ENCODE results near the gene DMXL1.

DNA sequence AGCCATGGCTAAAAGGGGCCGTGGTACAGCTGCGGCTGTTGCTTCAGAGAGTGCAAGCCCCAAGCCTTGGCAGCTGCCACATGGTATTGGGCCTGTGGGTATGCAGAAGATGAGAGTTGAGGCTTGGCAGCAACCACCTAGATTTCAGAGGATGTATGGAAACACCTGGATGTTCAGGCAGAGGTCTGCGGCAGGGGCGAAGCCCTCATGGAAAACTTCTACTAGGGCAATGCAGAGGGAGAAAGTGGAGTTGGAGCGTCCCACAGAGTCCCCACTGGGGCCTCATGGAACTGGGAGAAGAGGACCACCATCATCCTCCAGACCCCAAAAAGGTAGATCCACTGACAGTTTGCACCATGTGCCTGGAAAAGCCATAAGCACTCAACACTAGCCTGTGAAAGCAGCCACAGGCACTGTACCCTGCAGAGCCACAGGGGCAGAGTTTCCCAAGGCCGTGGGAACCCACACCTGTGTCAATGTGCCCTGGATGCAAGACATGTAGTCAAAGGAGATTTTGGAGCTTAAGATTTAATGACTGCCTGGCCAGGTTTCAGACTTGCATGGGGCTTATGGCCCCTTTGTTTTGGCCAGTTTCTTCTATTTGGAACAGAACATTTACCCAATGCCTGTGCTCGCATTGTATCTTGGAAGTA is 65.9 kb downstream of the DMXL1 start:
- TF ChIP-seq, protein P1, sequence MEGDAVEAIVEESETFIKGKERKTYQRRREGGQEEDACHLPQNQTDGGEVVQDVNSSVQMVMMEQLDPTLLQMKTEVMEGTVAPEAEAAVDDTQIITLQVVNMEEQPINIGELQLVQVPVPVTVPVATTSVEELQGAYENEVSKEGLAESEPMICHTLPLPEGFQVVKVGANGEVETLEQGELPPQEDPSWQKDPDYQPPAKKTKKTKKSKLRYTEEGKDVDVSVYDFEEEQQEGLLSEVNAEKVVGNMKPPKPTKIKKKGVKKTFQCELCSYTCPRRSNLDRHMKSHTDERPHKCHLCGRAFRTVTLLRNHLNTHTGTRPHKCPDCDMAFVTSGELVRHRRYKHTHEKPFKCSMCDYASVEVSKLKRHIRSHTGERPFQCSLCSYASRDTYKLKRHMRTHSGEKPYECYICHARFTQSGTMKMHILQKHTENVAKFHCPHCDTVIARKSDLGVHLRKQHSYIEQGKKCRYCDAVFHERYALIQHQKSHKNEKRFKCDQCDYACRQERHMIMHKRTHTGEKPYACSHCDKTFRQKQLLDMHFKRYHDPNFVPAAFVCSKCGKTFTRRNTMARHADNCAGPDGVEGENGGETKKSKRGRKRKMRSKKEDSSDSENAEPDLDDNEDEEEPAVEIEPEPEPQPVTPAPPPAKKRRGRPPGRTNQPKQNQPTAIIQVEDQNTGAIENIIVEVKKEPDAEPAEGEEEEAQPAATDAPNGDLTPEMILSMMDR (conservative IDR thresholded peaks at IDR 0.05; ENCODE audit: low read depth in 2 of 2), result no peak
- TF ChIP-seq POLR2AphosphoS5 (IDR thresholded peaks at IDR 0.05; ENCODE audit: low read depth) (no peak), EZH2phosphoT487 (IDR thresholded peaks at IDR 0.05; ENCODE audit: unreplicated experiment) (no peak), CREB1 (CRISPR knock-in tag; IDR thresholded peaks at IDR 0.05; ENCODE audit: low read depth) (no peak), EZH2 (IDR thresholded peaks at IDR 0.05; ENCODE audit: low read depth, unreplicated experiment) (no peak)
- TF ChIP-seq, protein P2, sequence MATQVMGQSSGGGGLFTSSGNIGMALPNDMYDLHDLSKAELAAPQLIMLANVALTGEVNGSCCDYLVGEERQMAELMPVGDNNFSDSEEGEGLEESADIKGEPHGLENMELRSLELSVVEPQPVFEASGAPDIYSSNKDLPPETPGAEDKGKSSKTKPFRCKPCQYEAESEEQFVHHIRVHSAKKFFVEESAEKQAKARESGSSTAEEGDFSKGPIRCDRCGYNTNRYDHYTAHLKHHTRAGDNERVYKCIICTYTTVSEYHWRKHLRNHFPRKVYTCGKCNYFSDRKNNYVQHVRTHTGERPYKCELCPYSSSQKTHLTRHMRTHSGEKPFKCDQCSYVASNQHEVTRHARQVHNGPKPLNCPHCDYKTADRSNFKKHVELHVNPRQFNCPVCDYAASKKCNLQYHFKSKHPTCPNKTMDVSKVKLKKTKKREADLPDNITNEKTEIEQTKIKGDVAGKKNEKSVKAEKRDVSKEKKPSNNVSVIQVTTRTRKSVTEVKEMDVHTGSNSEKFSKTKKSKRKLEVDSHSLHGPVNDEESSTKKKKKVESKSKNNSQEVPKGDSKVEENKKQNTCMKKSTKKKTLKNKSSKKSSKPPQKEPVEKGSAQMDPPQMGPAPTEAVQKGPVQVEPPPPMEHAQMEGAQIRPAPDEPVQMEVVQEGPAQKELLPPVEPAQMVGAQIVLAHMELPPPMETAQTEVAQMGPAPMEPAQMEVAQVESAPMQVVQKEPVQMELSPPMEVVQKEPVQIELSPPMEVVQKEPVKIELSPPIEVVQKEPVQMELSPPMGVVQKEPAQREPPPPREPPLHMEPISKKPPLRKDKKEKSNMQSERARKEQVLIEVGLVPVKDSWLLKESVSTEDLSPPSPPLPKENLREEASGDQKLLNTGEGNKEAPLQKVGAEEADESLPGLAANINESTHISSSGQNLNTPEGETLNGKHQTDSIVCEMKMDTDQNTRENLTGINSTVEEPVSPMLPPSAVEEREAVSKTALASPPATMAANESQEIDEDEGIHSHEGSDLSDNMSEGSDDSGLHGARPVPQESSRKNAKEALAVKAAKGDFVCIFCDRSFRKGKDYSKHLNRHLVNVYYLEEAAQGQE (IDR thresholded peaks at IDR 0.05; ENCODE audit: unreplicated experiment), result no peak
- TF ChIP-seq, protein P3, sequence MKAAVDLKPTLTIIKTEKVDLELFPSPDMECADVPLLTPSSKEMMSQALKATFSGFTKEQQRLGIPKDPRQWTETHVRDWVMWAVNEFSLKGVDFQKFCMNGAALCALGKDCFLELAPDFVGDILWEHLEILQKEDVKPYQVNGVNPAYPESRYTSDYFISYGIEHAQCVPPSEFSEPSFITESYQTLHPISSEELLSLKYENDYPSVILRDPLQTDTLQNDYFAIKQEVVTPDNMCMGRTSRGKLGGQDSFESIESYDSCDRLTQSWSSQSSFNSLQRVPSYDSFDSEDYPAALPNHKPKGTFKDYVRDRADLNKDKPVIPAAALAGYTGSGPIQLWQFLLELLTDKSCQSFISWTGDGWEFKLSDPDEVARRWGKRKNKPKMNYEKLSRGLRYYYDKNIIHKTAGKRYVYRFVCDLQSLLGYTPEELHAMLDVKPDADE (IDR thresholded peaks at IDR 0.05), result no peak
